HCT116 (cell line): ENCODE data around the gene ARHGAP10. TPM values are rescaled to one million over a fixed set of nuclear protein-coding genes. Genes with fewer than 3 reads are reported as not detected.

ENCODE experiments used
- ATAC-seq: fragments of 200-7000 bp; cut with Tn5 transposase; 2 replicates; pipeline ENCODE4 v1.9.1; 2020; ENCODE audit warnings: mild to moderate bottlenecking, moderate library complexity
- BruUV-seq: library from RNA; stranded (reverse); fragments of 400-500 nt; replicated peaks from 2 replicates; lab custom pipeline; 2021; lab: Mats Ljungman, UMichigan
- CTCF ChIA-PET: fragments of 300-600 bp; sonication (Branson Sonifier 250); formaldehyde crosslinking; loops from one replicate; lab custom pipeline; 2021; ENCODE audit warnings: antibody characterized with exemption; lab: Charles Lee
- POLR2A ChIA-PET: fragments of 300-600, 350-600 bp; sonication (Branson Sonifier 250); formaldehyde crosslinking; loops from one replicate; lab custom pipeline; 2021; ENCODE audit warnings: antibody characterized with exemption; lab: Charles Lee
- RAD21 ChIA-PET, 2 experiments: fragments of 300-600 bp; sonication (Branson Sonifier 250); formaldehyde crosslinking; loops; one replicate each; lab custom pipeline; 2023; ENCODE audit warnings: low total read pairs in 2 of 2; ENCODE audit not compliant: uncharacterized antibody in 2 of 2, unreplicated experiment in 2 of 2, low non-redundant PET in 1 of 2; lab: Charles Lee
- DNase-seq: peaks from one replicate; pipeline ENCODE4 v3.0.0-alpha.2; 2010; ENCODE audit warnings: low read depth, low spot score
- H2AFZ ChIP-seq: fragments of 200-600 bp; shearing (Covaris generic), sonication (generic); 2 replicates; pipeline ENCODE4 v1.6.1; 2017; ENCODE audit warnings: low read depth, mixed run types, mixed read lengths, antibody characterized with exemption, low read length; ENCODE audit not compliant: poor library complexity, severe bottlenecking
- H3K27ac ChIP-seq: 2 replicates; pipeline ENCODE4 v1.5.1; 2012; ENCODE audit warnings: low read depth, low read length
- H3K27me3 ChIP-seq: fragments of 200-600 bp; sonication (generic); 2 replicates; pipeline ENCODE4 v1.6.1; 2016; ENCODE audit warnings: mixed run types, low read length, mixed read lengths; ENCODE audit not compliant: insufficient read depth
- H3K36me3 ChIP-seq, 2 experiments: fragments of 200-500 bp in 1 of 2; fragments of 200-600 bp in 1 of 2; sonication (Bioruptor generic) in 1 of 2; sonication (generic) in 1 of 2; 2 replicates each; pipeline versions ENCODE4 v1.5.1 to v1.6.1; 2014 to 2016; ENCODE audit warnings: low read length in 2 of 2, inconsistent platforms in 1 of 2, mixed read lengths in 1 of 2, mixed run types in 1 of 2; ENCODE audit not compliant: insufficient read depth in 2 of 2, control insufficient read depth in 1 of 2
- H3K4me1 ChIP-seq, 2 experiments: fragments of 200-600 bp in 1 of 2; sonication (generic) in 1 of 2; 2 replicates each; pipeline versions ENCODE4 v1.5.1 to v1.6.1; 2012 to 2017; ENCODE audit warnings: low read length in 2 of 2, inconsistent platforms in 1 of 2, mild to moderate bottlenecking in 1 of 2, mixed read lengths in 1 of 2, mixed run types in 1 of 2, moderate library complexity in 1 of 2; ENCODE audit not compliant: insufficient read depth in 2 of 2, control insufficient read depth in 1 of 2
- H3K4me2 ChIP-seq: fragments of 200-600 bp; sonication (generic); 2 replicates; pipeline ENCODE4 v1.6.1; 2017; ENCODE audit warnings: mixed run types, low read length, mixed read lengths
- H3K4me3 ChIP-seq, 2 experiments: fragments of 200-600 bp in 1 of 2; sonication (generic) in 1 of 2; replicated peaks in 1 of 2; 2 replicates each; pipeline ENCODE4 v1.5.1; 2011 to 2016; ENCODE audit warnings: low read length in 2 of 2, control low read depth in 1 of 2, low read depth in 1 of 2, mild to moderate bottlenecking in 1 of 2, mixed read lengths in 1 of 2, mixed run types in 1 of 2
- H3K79me2 ChIP-seq: fragments of 200-600 bp; sonication (generic); 2 replicates; pipeline ENCODE4 v1.6.1; 2017; ENCODE audit warnings: mild to moderate bottlenecking, mixed run types, low read length, moderate library complexity, mixed read lengths; ENCODE audit not compliant: insufficient read depth
- H3K9ac ChIP-seq: fragments of 200-600 bp; sonication (generic); 2 replicates; pipeline ENCODE4 v1.6.1; 2016; ENCODE audit warnings: low read length, mixed read lengths
- H3K9me2 ChIP-seq: fragments of 200-600 bp; sonication (generic), shearing (Covaris generic); 2 replicates; pipeline ENCODE4 v1.6.1; 2017; ENCODE audit warnings: mixed run types, mild to moderate bottlenecking, moderate library complexity; ENCODE audit not compliant: insufficient read depth
- H3K9me3 ChIP-seq, 2 experiments: fragments of 200-500 bp in 1 of 2; fragments of 200-600 bp in 1 of 2; sonication (Bioruptor generic) in 1 of 2; sonication (generic) in 1 of 2; 2 replicates each; pipeline ENCODE4 v1.6.1; 2014 to 2017; ENCODE audit warnings: low read length in 2 of 2, mixed read lengths in 2 of 2, inconsistent platforms in 1 of 2, low read depth in 1 of 2, mild to moderate bottlenecking in 1 of 2, mixed run types in 1 of 2, moderate library complexity in 1 of 2; ENCODE audit not compliant: control insufficient read depth in 1 of 2, insufficient read depth in 1 of 2
- H4K20me1 ChIP-seq: fragments of 200-600 bp; sonication (generic), shearing (Covaris generic); 2 replicates; pipeline ENCODE4 v1.6.1; 2017; ENCODE audit warnings: mixed run types, mild to moderate bottlenecking, moderate library complexity; ENCODE audit not compliant: insufficient read depth
- CBX3 ChIP-seq: IDR thresholded peaks from 2 replicates; pipeline ENCODE4 v1.6.1; 2012; ENCODE audit warnings: low read depth
- ELF1 ChIP-seq: IDR thresholded peaks from 2 replicates; pipeline ENCODE4 v1.6.1; 2012; ENCODE audit warnings: low read depth, borderline replicate concordance
- FOSL1 ChIP-seq: IDR thresholded peaks from 2 replicates; pipeline ENCODE4 v1.6.1; 2012; ENCODE audit warnings: low read depth
- POLR2AphosphoS5 ChIP-seq: IDR thresholded peaks from 2 replicates; pipeline ENCODE4 v1.6.1; 2011; ENCODE audit warnings: mild to moderate bottlenecking, low read depth, low read length, moderate library complexity
- SIN3A ChIP-seq: IDR thresholded peaks from 2 replicates; pipeline ENCODE4 v1.6.1; 2012; ENCODE audit warnings: low read depth
- ZFX ChIP-seq: fragments of 450-650 bp; IDR thresholded peaks from 2 replicates; pipeline ENCODE4 v1.6.1; 2017
- ZNF274 ChIP-seq: fragments of 200-500 bp; sonication (Bioruptor generic); IDR thresholded peaks from 2 replicates; pipeline ENCODE4 v1.6.1; 2014; ENCODE audit warnings: mild to moderate bottlenecking, low read depth, low read length, inconsistent platforms
- intact Hi-C: fragments of 100-400 bp; cut with micrococcal nuclease; formaldehyde crosslinking; loops from 2 replicates; pipeline ENCODE4 v1.10.0; 2022
- total RNA-seq: library from RNA; stranded (reverse); gene quantifications from one replicate; pipeline ENCODE4 v1.2.1, GENCODE V29; 2021; ENCODE audit not compliant: unreplicated experiment
- TF ChIP-seq, protein P1 (sequence below): IDR thresholded peaks from 2 replicates; pipeline ENCODE4 v1.6.1; 2011; ENCODE audit warnings: mild to moderate bottlenecking, low read length, moderate library complexity; ENCODE audit not compliant: insufficient replicate concordance; ENCODE audit errors: extremely low read depth
- TF ChIP-seq, protein P2 (sequence below): IDR thresholded peaks from 2 replicates; pipeline ENCODE4 v1.6.1; 2012; ENCODE audit warnings: low read depth
- TF ChIP-seq, protein P3 (sequence below): IDR thresholded peaks from 2 replicates; pipeline ENCODE4 v1.6.1; 2012
- TF ChIP-seq, protein P4 (sequence below): IDR thresholded peaks from 2 replicates; pipeline ENCODE4 v1.6.1; 2012

Gene ARHGAP10
- total RNA-seq, 1 experiment from 2014 or later = 24.7 TPM

DNA sequence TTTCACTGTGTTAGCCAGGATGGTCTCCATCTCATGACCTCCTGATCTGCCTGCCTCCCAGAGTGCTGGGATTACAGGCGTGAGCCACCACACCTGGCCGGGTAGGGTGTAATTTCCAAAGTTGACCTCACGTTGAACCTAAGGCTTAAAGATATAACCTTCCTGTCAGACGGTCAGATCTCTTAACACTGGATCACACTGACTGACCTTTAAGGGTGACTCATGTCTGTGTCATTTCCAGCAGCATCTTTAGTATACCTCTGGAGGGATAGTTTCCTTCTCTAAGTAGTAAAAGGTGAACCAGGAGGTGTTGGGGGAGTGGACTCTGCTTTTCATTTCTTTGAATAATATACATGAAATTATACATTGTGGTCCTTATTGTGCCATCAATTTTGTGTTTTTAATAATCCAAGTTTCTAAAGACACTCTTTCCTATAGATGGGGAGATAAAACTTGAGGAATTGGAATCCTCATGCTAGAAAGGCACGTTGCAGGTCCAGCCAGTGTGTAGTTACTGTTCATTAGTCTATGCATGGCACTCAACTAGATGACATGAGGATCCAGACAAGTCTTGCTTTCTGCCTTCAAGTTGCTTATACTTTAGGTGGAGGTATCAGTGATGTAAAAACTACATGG is 45.7 kb downstream of the ARHGAP10 start (continued):
- TF ChIP-seq, protein P1, sequence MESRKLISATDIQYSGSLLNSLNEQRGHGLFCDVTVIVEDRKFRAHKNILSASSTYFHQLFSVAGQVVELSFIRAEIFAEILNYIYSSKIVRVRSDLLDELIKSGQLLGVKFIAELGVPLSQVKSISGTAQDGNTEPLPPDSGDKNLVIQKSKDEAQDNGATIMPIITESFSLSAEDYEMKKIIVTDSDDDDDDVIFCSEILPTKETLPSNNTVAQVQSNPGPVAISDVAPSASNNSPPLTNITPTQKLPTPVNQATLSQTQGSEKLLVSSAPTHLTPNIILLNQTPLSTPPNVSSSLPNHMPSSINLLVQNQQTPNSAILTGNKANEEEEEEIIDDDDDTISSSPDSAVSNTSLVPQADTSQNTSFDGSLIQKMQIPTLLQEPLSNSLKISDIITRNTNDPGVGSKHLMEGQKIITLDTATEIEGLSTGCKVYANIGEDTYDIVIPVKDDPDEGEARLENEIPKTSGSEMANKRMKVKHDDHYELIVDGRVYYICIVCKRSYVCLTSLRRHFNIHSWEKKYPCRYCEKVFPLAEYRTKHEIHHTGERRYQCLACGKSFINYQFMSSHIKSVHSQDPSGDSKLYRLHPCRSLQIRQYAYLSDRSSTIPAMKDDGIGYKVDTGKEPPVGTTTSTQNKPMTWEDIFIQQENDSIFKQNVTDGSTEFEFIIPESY = no peak
- TF ChIP-seq ZNF274 (no peak), ELF1 (no peak), ZFX (no peak), CBX3 (peak; percentile 91)
- TF ChIP-seq, protein P2, sequence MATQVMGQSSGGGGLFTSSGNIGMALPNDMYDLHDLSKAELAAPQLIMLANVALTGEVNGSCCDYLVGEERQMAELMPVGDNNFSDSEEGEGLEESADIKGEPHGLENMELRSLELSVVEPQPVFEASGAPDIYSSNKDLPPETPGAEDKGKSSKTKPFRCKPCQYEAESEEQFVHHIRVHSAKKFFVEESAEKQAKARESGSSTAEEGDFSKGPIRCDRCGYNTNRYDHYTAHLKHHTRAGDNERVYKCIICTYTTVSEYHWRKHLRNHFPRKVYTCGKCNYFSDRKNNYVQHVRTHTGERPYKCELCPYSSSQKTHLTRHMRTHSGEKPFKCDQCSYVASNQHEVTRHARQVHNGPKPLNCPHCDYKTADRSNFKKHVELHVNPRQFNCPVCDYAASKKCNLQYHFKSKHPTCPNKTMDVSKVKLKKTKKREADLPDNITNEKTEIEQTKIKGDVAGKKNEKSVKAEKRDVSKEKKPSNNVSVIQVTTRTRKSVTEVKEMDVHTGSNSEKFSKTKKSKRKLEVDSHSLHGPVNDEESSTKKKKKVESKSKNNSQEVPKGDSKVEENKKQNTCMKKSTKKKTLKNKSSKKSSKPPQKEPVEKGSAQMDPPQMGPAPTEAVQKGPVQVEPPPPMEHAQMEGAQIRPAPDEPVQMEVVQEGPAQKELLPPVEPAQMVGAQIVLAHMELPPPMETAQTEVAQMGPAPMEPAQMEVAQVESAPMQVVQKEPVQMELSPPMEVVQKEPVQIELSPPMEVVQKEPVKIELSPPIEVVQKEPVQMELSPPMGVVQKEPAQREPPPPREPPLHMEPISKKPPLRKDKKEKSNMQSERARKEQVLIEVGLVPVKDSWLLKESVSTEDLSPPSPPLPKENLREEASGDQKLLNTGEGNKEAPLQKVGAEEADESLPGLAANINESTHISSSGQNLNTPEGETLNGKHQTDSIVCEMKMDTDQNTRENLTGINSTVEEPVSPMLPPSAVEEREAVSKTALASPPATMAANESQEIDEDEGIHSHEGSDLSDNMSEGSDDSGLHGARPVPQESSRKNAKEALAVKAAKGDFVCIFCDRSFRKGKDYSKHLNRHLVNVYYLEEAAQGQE = no peak

GRCh38 chr4:147778942-147779341 is 47.1 kb downstream of the ARHGAP10 start:
- H3K4me2 ChIP-seq = no peak overlapping the region
- H2AFZ ChIP-seq = no peak overlapping the region
- peaks cover 80% of the 10 kb centered on the region for H3K79me2 ChIP-seq
- ChIA-PET RAD21 (no interaction called here), CTCF (no interaction called here), POLR2A (no interaction called here)
- no peak overlapping the region for H3K4me3 ChIP-seq
- no peak overlapping the region for H3K27ac ChIP-seq
- no peaks in the 10 kb centered on the region for H3K9me2 ChIP-seq
- no peaks in the 10 kb centered on the region for H3K36me3 ChIP-seq
- H3K9me3 ChIP-seq = no peaks in the 10 kb centered on the region
- no TSS peak for BruUV-seq
- ATAC-seq (no peak), DNase-seq (no peak)
- intact Hi-C loops = loop anchor here (5.0 kb wide), 1 partner anchor 58 kb away; no protein-coding TSS in a partner anchor
- H3K27me3 ChIP-seq = no peaks in the 10 kb centered on the region
- TF ChIP-seq ZFX (no peak), POLR2AphosphoS5 (no peak), CBX3 (no peak), SIN3A (no peak), FOSL1 (no peak), ZNF274 (no peak)
- TF ChIP-seq, protein P3, sequence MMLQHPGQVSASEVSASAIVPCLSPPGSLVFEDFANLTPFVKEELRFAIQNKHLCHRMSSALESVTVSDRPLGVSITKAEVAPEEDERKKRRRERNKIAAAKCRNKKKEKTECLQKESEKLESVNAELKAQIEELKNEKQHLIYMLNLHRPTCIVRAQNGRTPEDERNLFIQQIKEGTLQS = no peak
- TF ChIP-seq, protein P4, sequence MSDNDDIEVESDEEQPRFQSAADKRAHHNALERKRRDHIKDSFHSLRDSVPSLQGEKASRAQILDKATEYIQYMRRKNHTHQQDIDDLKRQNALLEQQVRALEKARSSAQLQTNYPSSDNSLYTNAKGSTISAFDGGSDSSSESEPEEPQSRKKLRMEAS = no peak
- H3K9ac ChIP-seq = no peak overlapping the region
- peaks cover 34 to 77% of the 10 kb centered on the region in 2 experiments for H3K4me1 ChIP-seq
- H4K20me1 ChIP-seq = peaks cover 7% of the 10 kb centered on the region; the same call in 1 of the 2 replicates
